ENCODE results near the gene RFLNA. TPM values are rescaled to one million over a fixed set of nuclear protein-coding genes. Genes with fewer than 3 reads are reported as not detected.

Gene RFLNA
- total RNA-seq, 1 donor: 15.9 TPM

- H3K36me3 ChIP-seq (ENCODE audit: insufficient read depth, low read length): peaks cover 69% of the 10 kb centered on the region
- no peak for TF ChIP-seq CTCF (IDR thresholded peaks at IDR 0.05; ENCODE audit: extremely low read depth, low read depth, low read length)
- DNase-seq (ENCODE audit: insufficient read length, low spot score, missing footprints): no peak
- no peaks in the 10 kb centered on the region for H3K27me3 ChIP-seq (ENCODE audit: insufficient read depth, low read length)
- H3K4me1 ChIP-seq (ENCODE audit: insufficient read depth, low read length): no peaks in the 10 kb centered on the region
- no peak overlapping the region for H3K27ac ChIP-seq (ENCODE audit: low read depth, low read length)
- H3K4me2 ChIP-seq (ENCODE audit: insufficient read depth, low read length): no peak overlapping the region
- peaks cover 97% of the 10 kb centered on the region for H3K79me2 ChIP-seq (ENCODE audit: insufficient read depth, low read length)
- H2AFZ ChIP-seq (ENCODE audit: low read length): no peak overlapping the region
- no peaks in the 10 kb centered on the region for H3K9me3 ChIP-seq (ENCODE audit: low read depth, low read length)
- peaks cover 71% of the 10 kb centered on the region for H4K20me1 ChIP-seq (ENCODE audit: insufficient read depth, low read length)
- H3K4me3 ChIP-seq (ENCODE audit: insufficient read depth, low read length): no peak overlapping the region
Measured at GRCh38 chr12:124361996-124362395, 67.1 kb downstream of the RFLNA start.

- Histone ChIP-seq H4K20me1 (ENCODE audit: insufficient read depth, low read length) (peaks cover 72% of the 10 kb centered on the region), H3K79me2 (ENCODE audit: insufficient read depth, low read length) (peaks cover 97% of the 10 kb centered on the region), H3K9me3 (ENCODE audit: low read depth, low read length) (no peaks in the 10 kb centered on the region), H3K36me3 (ENCODE audit: insufficient read depth, low read length) (peaks cover 68% of the 10 kb centered on the region), H3K4me1 (ENCODE audit: insufficient read depth, low read length) (peaks cover 8% of the 10 kb centered on the region), H3K27ac (ENCODE audit: low read depth, low read length) (no peak overlapping the region), H3K4me3 (ENCODE audit: insufficient read depth, low read length) (no peak overlapping the region), H3K4me2 (ENCODE audit: insufficient read depth, low read length) (no peak overlapping the region), H3K27me3 (ENCODE audit: insufficient read depth, low read length) (no peaks in the 10 kb centered on the region), H2AFZ (ENCODE audit: low read length) (no peak overlapping the region)
- no peak for TF ChIP-seq CTCF (IDR thresholded peaks at IDR 0.05; ENCODE audit: extremely low read depth, low read depth, low read length)
- no peak for DNase-seq (ENCODE audit: insufficient read length, low spot score, missing footprints)
Measured at GRCh38 chr12:124363353-124363965, 68.6 kb downstream of the RFLNA start.

- no peaks in the 10 kb centered on the region for H3K27me3 ChIP-seq (ENCODE audit: insufficient read depth, low read length)
- H2AFZ ChIP-seq (ENCODE audit: low read length): no peak overlapping the region
- peaks cover 93% of the 10 kb centered on the region for H3K79me2 ChIP-seq (ENCODE audit: insufficient read depth, low read length)
- peaks cover 58% of the 10 kb centered on the region for H3K36me3 ChIP-seq (ENCODE audit: insufficient read depth, low read length)
- H3K4me2 ChIP-seq (ENCODE audit: insufficient read depth, low read length): no peak overlapping the region
- no peak for TF ChIP-seq CTCF (IDR thresholded peaks at IDR 0.05; ENCODE audit: extremely low read depth, low read depth, low read length)
- H3K4me3 ChIP-seq (ENCODE audit: insufficient read depth, low read length): no peak overlapping the region
- peaks cover 69% of the 10 kb centered on the region for H4K20me1 ChIP-seq (ENCODE audit: insufficient read depth, low read length)
- H3K27ac ChIP-seq (ENCODE audit: low read depth, low read length): no peak overlapping the region
- no peaks in the 10 kb centered on the region for H3K9me3 ChIP-seq (ENCODE audit: low read depth, low read length)
- no peak for DNase-seq (ENCODE audit: insufficient read length, low spot score, missing footprints)
- peaks cover 17% of the 10 kb centered on the region for H3K4me1 ChIP-seq (ENCODE audit: insufficient read depth, low read length)
Measured at GRCh38 chr12:124364543-124364942, 69.7 kb downstream of the RFLNA start.

Small RNA genes within 50 kb of the gene (small RNA-seq; reads per million reads assigned to genes)
- not detected for gene MIR6880

Data from osteoblast (primary cell).